ENCODE results near the gene WASL. TPM values are rescaled to one million over a fixed set of nuclear protein-coding genes. Genes with fewer than 3 reads are reported as not detected.

WASL gene
- total RNA-seq, 1 experiment from 2014 or later, result 7.5 TPM

DNA sequence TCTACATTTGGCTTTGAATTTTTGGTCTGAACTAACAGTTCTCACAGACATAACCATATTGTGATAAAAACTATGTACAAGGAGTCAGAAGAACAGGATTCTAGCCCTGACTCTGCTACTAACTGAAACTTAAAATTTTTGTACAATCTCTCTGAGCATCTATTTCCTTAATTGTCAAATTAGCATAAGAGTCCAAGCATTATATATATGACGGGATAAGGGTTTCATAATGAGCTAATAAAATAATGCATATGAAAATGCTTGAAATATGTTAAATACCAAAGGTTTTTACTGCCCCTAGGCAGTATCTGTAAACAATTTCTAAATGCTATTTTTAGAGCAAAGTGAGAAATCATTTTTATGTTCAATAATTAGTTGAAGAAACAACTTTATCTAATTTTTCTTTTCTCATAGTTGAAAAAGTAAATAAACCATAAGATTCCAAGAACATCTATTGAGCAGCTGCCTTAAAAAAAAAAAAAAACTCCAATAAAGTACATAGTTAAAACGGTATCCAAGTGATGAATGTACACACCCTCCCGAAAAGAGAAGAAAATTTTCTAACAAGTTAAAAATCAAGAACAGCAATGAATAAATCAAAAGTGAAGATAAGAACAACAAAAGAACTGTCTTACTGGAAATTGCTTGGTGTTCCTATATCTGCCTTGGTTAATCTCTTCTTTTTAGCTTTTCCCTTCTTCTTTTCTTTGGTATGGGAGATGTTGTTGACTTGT lies 52.7 kb downstream of the WASL start:
- DNase-seq (ENCODE audit: low read depth), result no peak

DNA sequence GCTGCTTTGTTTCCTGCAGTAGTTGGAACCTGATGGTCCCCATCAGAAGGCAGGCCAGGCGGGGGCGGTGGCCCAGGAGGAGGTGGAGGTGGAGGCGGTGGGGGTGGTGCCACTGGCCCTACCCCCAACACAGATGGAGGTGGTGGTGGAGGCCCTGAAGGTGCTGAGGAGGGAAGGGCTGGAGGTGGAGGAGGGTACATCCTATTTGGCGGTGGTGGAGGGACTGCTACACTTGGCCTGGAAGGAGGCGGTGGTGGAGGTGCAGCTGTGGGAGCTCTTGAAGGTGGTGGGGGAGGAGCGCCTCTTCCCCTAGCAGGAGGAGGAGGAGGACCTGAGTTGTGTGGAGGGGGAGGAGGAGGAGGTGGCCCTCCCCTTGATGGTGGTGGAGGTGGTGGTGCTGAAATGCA lies 56.3 kb downstream of the WASL start:
- no peak for DNase-seq (ENCODE audit: low read depth)

DNA sequence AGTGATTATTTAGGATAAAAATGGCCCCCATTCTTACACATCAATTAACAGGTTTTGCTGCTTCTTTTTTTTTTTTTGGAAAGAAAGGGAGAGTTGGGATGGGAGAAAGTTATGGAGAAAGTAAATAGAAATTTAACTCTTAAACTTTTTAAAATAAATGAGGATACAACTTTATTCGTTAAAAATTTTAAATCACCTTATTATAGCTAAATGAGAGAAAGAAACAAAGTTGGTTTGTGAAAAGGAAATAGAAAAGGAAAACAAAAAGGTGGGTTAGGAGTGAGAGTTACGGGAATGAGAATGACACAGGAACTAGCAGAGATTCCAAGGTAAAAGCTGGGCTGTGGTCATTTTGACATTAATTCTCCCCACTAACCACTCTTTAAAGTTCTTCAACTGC lies 58.3 kb downstream of the WASL start:
- no peak for DNase-seq (ENCODE audit: low read depth)

DNA sequence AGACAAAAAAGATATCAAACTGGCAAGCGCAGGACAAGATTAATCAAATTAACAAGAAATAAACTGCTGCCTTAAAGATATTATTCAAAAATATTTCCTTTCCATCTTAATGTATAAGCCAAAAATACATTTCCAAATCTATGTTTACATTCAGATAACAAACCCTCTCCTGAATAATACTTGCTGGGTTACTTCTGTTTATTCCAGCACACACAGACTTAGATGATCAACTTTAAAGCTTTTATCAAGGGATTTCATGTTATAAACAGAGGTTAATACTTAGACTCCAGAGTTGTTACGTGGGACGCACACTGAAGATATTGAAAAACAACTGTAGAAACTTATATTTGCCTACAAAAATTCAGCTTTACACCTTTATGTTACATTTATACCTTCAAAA lies 59.6 kb downstream of the WASL start:
- no peak for DNase-seq (ENCODE audit: low read depth)

DNA sequence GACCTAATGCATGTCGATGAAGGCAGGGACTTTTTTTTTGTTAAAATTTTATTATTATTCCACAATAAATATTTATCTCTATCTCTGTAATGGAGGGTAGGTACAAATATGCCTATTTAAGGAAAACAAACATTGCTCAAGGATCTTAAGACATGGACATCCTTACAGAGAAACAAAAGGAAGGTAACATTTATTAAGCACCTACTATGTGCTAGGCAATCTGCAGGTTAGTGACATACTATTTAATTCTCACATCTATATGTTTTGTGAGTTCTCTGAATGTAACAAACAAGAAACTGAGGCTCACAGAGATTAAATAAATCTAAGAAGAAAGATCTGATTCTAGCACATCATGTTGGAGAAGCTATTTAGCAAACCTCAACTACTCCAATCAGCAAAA lies 61.1 kb downstream of the WASL start:
- DNase-seq (ENCODE audit: low read depth), result no peak

DNA sequence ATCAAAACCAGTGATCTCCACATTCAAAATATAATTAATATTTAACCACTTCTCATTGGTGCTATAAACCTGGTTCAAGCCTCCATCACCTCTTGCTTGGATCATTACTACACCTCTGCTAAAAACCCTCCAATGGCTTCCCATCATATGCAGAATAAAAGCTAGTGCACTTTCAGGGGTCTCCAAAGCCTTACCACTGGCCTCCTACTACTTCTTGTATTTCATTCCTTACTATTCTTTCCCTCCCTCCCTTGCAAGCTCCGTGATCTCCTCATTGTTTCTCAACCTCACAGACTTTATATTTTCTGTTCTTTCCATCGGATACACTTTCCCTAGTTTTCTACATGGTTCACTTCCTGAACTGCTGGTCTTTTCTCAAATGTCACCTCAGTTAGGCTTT lies 61.6 kb downstream of the WASL start:
- DNase-seq (ENCODE audit: low read depth), result no peak

DNA sequence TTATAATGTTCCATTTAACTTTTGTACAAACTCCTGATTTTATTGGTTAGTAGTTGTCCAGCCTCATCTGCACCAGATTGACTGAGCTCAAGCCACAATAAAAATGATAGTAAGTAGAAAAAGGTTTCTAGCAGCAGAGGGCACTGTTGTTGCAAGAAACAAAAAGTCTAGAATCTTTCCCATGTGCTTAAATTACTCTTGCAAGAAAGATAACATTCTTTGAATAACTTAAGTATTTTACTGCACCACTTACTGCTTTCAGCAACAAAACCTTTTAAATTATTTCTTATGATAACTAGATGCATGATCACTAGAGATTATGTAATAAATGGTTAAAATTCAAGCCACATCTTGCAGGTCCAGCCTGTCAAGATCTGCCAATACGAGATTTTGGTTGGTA lies 66.1 kb downstream of the WASL start:
- DNase-seq (ENCODE audit: low read depth), result peak; percentile 67

DNA sequence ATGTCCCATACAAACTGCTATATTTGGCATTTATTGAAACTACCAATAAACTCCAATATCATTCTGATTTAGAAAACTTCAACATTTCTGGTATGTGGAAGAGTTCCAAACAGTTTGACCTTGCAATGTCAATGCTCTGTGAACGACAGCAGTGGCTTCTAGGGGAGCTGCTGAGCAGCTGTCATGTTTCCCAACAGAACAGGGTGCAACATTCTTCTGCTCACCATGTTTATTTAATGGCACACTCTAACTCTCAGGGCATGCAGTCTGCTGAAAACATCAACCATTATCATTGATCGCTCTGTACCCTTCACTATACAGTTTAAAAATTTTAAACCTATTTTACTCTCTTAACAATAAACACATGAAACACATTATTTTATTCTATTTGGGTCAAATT lies 67.2 kb downstream of the WASL start:
- no peak for DNase-seq (ENCODE audit: low read depth)

DNA sequence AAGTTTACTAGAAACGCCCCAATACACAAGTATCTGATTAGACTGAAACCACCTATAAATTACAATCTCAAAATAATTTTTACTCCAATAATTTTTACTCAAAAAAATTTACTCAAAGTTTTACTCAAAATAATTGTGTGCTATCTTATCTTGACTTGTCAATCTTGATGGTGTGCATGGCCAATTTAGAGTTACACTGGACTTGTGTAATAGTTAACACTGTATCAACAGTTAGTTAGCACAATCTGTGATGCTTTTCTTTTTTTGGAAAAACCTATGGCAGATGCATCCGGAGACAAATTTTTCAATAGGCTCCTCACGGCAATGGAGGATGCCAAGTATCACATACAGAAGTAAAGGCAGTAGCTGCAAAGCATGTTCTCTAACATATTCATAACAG lies 68.2 kb downstream of the WASL start:
- DNase-seq (ENCODE audit: low read depth), result no peak

DNA sequence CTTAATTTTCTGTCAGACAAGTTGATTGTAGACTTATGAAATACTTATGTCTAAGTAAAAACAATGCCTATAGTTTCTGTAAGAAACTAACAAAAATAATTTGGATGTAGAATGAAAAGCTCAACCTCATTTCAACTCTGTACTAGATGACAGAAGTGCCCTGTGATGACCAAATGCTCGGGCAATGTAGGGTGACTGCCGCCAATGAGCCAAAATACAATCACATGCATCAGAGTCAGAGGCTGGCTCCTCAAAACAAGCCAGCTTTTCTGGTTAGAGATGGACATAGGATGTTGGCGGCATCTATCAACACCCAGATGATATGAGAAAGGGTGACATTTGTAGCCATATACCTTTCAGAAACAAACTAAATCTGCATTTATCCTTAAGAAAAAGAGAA lies 69.2 kb downstream of the WASL start:
- DNase-seq (ENCODE audit: low read depth), result no peak

DNA sequence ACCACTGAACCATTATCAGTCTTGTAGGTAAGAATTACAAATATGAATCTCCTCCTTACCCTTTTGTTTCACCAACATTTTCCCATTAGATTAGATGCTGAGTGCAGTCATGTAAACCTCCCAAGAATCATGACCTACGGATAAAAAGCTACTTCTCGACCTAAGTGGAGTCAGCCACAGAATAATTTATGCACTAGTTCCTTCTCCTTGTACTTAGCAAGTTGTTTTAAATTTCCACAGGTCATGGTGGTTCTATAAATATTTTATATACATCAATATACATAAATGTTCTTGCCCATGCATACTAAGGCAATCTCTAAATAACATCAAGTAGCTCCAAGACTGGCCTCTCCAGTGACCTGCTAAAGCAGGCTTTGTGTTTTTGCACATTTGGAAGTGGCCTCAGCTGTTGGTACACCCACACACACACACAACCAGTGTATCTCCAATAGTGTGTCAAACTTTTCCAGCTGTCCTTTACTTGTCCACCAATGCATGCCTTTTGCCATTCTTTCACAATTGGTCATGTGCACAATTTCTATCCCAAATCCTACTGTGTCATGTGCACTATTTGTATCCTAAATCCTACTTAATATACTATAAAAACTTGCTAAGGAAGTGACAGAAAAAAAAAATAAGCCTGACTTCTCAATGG lies 71.6 kb downstream of the WASL start:
- DNase-seq (ENCODE audit: low read depth), result no peak

DNA sequence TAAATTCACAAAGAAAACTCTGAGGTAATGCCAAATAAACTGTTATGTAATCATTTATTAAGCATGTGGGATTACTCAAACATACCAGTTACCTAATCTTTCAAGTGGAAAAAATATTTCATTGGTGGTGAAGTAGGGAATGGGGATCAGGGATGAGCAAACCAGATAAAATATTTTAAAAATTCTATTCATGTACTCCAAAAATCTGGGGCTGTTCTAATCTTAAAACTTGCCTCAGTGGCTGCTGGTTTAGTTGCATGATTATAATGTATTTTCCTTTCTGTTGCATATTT lies 73.7 kb downstream of the WASL start:
- DNase-seq (ENCODE audit: low read depth), result no peak

DNA sequence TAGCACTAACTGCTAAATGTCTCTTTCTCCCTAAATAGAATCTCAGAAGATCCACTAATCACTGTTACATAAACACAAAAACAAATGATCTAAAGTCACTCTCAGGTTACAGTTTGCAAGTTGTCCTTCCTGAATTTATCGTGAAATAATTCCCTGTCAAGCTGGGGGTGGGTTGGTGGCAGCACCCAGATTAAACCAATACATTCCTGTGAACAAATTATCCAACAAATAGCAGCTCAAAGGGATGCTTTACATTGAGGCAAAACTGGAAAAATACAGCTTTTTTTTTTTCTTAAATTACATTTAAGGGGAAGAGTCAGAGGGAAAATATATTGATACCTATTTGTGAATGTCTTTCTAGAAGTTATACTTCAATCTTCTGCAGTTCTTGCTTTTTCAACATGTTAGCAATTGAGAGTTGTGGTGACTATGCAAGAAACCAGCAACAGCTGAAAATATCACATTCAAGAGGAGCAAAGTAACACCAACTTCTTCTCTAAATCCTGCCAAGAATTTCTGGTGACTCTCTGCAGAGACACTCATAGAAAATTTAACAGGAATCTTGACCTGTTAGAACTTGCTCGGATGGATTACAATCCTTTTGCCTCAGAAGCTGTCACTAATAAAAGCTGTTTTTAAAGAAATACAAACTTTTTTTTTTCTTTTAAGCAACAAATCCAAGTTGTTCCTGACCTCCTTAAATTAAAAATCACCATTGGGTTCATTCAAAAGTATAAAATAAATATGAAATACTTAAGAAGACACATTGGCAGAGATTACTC lies 74.2 kb downstream of the WASL start:
- DNase-seq (ENCODE audit: low read depth), result no peak

DNA sequence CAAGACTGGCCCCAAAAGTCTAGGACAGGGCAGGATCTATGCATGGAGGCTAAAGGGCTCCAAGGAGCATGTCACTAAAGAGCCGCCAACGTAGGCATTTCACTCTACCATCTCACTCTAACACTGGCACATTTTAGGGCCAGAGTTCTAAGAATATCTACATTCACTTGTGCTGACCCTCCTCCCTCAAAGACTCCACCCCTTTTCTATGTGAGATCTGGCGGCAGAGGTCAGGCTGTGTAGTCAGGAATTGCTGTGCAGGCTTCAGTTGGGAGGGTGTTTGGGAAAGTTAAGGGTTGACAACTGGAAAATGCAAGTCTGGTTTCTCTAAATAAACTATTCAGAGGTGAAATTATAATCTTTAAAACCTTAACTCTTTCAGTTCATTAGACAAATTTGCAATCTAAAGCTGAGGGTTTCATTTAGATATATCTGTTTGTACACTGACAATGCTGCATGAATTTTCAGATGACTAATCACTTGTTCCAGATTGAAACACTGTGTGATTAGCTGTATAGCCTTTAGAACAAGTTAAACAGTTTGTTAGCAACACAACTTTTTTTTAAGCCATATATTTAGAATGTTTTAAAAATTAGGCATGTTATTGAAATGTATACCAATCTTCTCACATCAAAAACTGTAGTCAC lies 74.9 kb downstream of the WASL start:
- DNase-seq (ENCODE audit: low read depth), result no peak

DNA sequence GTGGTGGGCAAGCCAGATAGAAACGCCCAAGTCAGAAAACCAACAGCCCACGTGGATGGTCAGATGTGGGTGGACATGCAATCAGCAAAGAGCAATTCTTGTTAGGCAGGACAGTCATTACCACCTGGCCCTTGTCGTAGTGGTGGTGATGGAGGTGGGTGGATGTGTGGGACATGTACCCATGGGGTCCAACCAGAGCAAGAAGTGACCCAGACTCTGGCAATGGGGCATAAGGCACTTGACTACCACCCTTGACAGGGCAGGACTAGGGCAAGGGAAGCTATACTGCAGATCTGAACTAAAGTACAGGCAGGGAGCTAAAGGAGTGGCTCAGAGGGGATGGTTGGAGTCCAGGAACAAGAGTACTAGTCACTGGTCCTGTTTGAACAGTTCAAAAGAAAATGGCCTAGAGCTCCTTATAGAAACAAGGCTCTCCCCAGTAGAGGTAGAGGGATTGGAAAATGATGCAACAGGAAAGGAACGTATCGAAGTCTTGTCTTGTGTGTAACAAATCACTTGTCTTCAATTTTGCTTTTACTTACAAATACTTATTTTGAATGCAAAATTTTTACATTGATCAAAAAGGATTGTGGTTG lies 75.6 kb downstream of the WASL start:
- DNase-seq (ENCODE audit: low read depth), result no peak

DNA sequence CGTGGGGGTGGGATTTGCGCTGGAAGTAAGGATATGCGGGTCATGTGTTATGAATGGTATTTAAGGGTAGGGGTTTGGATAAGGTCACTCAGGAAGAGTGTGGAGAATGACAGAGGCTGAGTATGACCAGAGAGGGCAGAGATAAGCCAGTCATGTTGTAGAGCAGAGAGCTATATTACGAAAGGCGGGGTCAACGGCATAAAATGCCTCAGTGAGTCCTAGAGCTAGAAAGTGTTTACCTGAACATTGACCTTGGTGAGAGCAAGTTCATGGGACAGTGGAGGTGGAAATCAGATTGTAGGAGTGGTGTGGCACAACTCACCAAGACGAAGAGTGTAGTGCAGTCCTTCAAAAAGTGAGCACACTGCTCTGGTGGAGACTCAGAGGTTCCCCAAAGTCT lies 79.3 kb downstream of the WASL start:
- no peak for DNase-seq (ENCODE audit: low read depth)

DNA sequence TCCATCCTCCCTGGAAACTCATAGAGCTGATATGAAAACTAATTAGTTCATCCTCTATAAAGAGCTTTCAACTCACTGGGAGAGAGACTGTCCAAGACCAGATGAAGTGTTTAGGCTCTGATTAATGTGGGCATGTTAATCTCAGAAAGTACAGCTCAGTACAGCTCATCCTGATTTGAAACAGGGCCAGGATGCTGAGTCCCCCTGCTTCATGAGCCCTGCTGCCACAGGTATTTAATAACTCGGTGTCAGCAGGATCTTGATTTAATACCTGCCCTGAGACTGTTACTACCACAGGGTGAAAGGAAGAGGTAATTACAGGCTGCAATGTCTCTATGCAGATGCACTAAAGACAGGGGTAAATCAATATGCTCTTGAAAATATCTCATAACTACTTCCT lies 82.3 kb downstream of the WASL start:
- DNase-seq (ENCODE audit: low read depth), result peak; percentile 11

DNA sequence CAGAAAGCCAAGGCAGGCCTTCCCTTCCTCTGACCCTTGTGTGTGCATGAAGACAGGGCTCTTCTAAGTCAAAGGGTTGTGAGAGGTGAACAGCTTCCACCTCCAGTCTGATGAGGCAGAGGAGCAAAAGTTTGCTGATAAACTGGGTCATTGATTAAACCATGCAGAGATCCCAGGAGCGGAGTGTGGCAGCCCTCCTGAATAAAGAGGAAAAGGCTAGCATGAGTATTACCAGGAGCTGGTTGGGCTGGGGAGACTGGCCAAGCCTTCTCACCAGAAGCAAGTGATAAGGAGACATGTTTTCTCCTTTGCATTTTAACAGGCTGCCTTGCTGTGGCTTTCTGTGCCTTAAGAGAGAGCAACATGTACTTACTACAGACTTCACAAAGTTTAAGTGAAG lies 82.9 kb downstream of the WASL start:
- DNase-seq (ENCODE audit: low read depth), result no peak

DNA sequence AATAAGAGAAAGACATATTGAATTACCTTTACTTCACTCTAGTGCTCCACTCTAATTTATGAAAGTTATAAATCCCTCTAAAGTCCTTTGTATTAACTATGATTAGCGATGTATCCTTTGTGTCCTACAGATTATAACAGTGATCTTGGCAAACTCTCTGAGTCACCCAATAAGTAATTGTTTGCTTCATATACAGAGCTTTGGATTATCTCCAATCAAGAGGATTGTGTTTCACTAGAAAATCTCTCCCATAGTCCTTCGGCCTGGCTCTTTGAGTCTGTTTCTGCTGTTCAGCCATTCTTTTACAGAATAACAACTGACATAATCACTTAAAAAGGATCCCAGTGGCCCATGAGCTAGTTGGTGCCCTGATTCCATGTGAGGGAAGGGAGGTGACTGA lies 83.6 kb downstream of the WASL start:
- DNase-seq (ENCODE audit: low read depth), result no peak

DNA sequence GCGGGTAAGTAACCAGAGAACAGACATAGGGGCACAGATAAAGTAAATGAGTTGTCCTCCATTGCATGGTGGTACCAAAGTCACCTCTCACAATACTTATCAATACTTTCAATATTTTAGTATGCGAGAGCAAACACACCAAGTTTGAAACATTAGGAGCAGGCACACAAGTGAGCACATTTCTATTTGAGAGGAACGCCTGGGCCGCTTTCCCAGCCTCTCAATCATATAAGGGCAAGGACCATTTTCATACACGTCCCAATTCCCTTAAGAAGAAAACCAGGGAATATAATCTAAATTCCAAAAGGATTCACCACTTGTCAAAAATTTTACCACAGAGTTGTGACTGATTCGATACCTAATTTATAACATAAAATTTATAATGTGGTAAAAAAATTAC lies 85.6 kb downstream of the WASL start:
- DNase-seq (ENCODE audit: low read depth), result no peak

DNA sequence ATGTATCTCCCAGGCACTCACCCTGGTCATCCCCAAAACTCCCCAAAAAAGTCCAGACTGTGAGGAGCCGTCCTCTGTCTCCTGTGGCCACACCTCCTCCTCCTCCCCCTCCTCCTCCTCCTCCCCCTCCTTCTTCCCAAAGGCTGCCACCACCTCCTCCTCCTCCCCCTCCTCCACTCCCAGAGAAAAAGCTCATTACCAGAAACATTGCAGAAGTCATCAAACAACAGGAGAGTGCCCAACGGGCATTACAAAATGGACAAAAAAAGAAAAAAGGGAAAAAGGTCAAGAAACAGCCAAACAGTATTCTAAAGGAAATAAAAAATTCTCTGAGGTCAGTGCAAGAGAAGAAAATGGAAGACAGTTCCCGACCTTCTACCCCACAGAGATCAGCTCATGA lies 86.0 kb downstream of the WASL start:
- no peak for DNase-seq (ENCODE audit: low read depth)

DNA sequence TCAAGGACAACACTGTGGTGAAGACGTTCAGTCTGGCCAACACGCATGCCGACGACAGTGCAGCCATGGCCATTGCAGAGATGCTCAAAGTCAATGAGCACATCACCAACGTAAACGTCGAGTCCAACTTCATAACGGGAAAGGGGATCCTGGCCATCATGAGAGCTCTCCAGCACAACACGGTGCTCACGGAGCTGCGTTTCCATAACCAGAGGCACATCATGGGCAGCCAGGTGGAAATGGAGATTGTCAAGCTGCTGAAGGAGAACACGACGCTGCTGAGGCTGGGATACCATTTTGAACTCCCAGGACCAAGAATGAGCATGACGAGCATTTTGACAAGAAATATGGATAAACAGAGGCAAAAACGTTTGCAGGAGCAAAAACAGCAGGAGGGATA lies 86.5 kb downstream of the WASL start:
- DNase-seq (ENCODE audit: low read depth), result no peak
